Endothelial cell of umbilical vein (primary cell): ENCODE measurements around the gene CDC42BPB.

Experiments used
- EZH2 ChIP-seq: IDR thresholded peaks from 2 replicates; pipeline ENCODE4 v1.6.1; 2012; ENCODE audit warnings: borderline replicate concordance, low read depth, mild to moderate bottlenecking, moderate library complexity, low read length, inconsistent platforms; ENCODE audit not compliant: severe bottlenecking
- FOS ChIP-seq: IDR thresholded peaks from 2 replicates; pipeline ENCODE4 v1.6.1; 2011; ENCODE audit warnings: mild to moderate bottlenecking, low read length, moderate library complexity, borderline replicate concordance; ENCODE audit not compliant: insufficient read depth
- GATA2 ChIP-seq: IDR thresholded peaks from 2 replicates; pipeline ENCODE4 v1.7.0; 2011; ENCODE audit warnings: low read depth, mild to moderate bottlenecking, moderate library complexity, mixed read lengths, low read length; ENCODE audit not compliant: insufficient read length, insufficient read depth
- MYC ChIP-seq: IDR thresholded peaks from one replicate; pipeline ENCODE4 v1.6.1; 2011; ENCODE audit warnings: mild to moderate bottlenecking, low read depth, low read length
- POLR2A ChIP-seq: IDR thresholded peaks from 2 replicates; pipeline ENCODE4 v1.6.1; 2012; ENCODE audit warnings: low read depth, mild to moderate bottlenecking, control low read depth, low read length
- POLR2AphosphoS5 ChIP-seq: IDR thresholded peaks from 2 replicates; pipeline ENCODE4 v1.6.1; 2012; ENCODE audit warnings: low read depth, mild to moderate bottlenecking, control low read depth, low read length, moderate library complexity; ENCODE audit not compliant: insufficient read depth
- TF ChIP-seq, protein P1 (sequence below), 2 donors: IDR thresholded peaks; 1 replicate in 1 of 2; 2 replicates in 1 of 2; pipeline ENCODE4 v1.5.1; 2011; ENCODE audit warnings: low read length in 2 of 2, mild to moderate bottlenecking in 2 of 2, moderate library complexity in 2 of 2, control low read depth in 1 of 2, inconsistent platforms in 1 of 2, low read depth in 1 of 2; ENCODE audit not compliant: insufficient read depth in 1 of 2; ENCODE audit errors: extremely low read depth in 1 of 2
- TF ChIP-seq, protein P2 (sequence below): IDR thresholded peaks from 2 replicates; pipeline ENCODE4 v1.6.1; 2011; ENCODE audit not compliant: insufficient read depth, insufficient read length

DNA sequence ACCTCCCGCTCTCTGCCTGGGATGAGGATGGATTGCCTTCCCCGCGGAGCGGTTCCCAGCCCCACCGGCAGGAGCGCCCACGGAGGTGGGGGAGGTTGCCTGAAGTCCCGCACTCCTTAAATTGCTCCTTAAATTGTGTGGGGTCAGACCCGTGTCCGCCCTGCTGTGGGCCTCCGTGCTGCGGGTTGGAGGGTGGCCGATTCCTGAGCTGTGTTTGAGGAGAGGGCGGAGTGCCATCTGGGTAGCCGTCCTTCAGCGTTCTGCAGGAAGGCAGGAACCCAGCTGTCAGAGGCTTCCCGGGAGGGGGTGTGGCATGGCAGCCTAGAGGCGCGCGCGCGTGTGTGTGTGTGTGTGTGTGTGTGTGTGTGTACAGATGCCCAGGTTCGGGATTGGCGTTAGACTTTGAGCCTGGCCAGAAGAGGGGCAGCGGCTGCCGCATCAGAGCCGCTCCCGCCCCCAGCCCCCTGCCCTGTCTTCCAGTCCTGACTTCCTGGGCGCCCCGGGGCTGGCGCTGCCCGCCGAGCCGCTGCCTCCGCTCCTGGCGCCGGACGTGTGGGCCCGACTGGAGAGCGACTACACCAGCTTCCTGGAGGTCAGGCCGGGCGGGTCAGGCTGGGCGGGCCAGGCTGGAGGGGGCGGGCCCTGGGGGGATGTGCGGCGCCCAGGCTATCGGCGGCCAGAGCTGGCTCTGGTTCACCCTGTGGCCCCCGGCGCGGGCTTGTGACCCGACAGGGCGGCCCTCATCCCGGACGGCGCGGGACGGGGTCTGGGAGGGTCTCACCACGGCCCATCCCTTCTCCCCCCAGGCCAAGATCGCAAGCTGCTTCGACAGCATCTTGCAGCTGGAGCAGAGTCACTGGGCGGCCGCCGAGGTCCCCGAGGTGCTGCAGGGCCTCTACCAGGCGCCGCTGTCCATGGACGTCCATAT is 46.4 kb upstream of the CDC42BPB start:
- TF ChIP-seq, protein P1, sequence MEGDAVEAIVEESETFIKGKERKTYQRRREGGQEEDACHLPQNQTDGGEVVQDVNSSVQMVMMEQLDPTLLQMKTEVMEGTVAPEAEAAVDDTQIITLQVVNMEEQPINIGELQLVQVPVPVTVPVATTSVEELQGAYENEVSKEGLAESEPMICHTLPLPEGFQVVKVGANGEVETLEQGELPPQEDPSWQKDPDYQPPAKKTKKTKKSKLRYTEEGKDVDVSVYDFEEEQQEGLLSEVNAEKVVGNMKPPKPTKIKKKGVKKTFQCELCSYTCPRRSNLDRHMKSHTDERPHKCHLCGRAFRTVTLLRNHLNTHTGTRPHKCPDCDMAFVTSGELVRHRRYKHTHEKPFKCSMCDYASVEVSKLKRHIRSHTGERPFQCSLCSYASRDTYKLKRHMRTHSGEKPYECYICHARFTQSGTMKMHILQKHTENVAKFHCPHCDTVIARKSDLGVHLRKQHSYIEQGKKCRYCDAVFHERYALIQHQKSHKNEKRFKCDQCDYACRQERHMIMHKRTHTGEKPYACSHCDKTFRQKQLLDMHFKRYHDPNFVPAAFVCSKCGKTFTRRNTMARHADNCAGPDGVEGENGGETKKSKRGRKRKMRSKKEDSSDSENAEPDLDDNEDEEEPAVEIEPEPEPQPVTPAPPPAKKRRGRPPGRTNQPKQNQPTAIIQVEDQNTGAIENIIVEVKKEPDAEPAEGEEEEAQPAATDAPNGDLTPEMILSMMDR (IDR thresholded peaks at IDR 0.05; ENCODE audit: extremely low read depth in 1 of 2, insufficient read depth in 1 of 2, low read depth in 1 of 2, low read length in 2 of 2) = no peak
- TF ChIP-seq EZH2 (peak; percentile 91), POLR2A (no peak), POLR2AphosphoS5 (no peak), FOS (no peak), GATA2 (no peak), MYC (no peak)
- TF ChIP-seq, protein P2, sequence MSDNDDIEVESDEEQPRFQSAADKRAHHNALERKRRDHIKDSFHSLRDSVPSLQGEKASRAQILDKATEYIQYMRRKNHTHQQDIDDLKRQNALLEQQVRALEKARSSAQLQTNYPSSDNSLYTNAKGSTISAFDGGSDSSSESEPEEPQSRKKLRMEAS = no peak
